WERI-Rb-1 (cell line): Measurements from ENCODE around the gene ACTRT2.

Experiments used
- DNase-seq: peaks from one replicate; pipeline ENCODE4 v3.0.0-alpha.2; 2020
- H3K27ac ChIP-seq: fragments of 250-450 bp; sonication (Bioruptor Pico); 2 replicates; pipeline ENCODE4 v1.5.1; 2020; ENCODE audit warnings: mild to moderate bottlenecking, moderate library complexity
- H3K27me3 ChIP-seq: fragments of 250-450 bp; sonication (Bioruptor Pico); 2 replicates; pipeline ENCODE4 v1.5.1; 2021; ENCODE audit warnings: mild to moderate bottlenecking, low read depth, moderate library complexity; ENCODE audit not compliant: insufficient read depth, severe bottlenecking
- H3K36me3 ChIP-seq: fragments of 250-450 bp; sonication (Bioruptor Pico); 2 replicates; pipeline ENCODE4 v1.5.1; 2020; ENCODE audit warnings: mild to moderate bottlenecking, moderate library complexity
- H3K4me3 ChIP-seq: 2 replicates; pipeline ENCODE4 v1.5.1; 2011; ENCODE audit warnings: low read depth, mild to moderate bottlenecking, control low read depth, low read length
- H3K9me3 ChIP-seq: fragments of 250-450 bp; sonication (Bioruptor Pico); 2 replicates; pipeline ENCODE4 v1.5.1; 2021; ENCODE audit warnings: mild to moderate bottlenecking, moderate library complexity; ENCODE audit not compliant: severe bottlenecking
- TF ChIP-seq, protein P1 (sequence below): IDR thresholded peaks from 2 replicates; pipeline ENCODE4 v1.5.1; 2011; ENCODE audit warnings: low read depth, mild to moderate bottlenecking, control low read depth, inconsistent platforms, low read length

The ACTRT2 gene

DNA sequence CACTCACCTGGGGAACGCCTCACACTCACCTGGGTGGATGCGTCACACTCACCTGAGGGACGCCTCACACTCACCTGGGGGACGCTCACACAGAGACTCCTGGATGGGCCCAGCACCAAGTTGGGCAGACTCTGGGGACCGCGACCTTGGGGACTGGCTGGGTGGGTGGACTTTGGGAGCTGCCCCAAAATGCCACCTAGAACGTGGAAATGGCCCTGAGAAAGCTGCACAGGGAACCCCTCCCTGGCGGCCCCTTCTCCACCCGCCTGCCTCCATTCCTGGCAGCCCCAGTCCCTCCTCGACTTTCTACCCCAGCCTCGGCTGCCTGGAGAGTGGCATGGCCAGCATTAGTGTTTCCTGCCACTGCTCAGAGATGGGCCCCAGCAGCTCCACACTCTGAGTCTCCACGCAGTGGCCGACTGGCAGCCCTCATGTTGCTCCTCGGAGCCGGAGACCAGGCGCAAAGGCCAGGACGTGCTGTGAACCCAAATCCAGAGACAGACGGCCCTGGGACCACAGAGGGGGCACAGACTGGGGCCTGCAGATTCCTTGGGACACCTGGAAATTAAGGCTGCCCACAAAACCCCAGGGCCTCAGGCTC is 46.5 kb upstream of the ACTRT2 start:
- TF ChIP-seq, protein P1, sequence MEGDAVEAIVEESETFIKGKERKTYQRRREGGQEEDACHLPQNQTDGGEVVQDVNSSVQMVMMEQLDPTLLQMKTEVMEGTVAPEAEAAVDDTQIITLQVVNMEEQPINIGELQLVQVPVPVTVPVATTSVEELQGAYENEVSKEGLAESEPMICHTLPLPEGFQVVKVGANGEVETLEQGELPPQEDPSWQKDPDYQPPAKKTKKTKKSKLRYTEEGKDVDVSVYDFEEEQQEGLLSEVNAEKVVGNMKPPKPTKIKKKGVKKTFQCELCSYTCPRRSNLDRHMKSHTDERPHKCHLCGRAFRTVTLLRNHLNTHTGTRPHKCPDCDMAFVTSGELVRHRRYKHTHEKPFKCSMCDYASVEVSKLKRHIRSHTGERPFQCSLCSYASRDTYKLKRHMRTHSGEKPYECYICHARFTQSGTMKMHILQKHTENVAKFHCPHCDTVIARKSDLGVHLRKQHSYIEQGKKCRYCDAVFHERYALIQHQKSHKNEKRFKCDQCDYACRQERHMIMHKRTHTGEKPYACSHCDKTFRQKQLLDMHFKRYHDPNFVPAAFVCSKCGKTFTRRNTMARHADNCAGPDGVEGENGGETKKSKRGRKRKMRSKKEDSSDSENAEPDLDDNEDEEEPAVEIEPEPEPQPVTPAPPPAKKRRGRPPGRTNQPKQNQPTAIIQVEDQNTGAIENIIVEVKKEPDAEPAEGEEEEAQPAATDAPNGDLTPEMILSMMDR, result no peak
- Histone ChIP-seq H3K4me3 (no peak overlapping the region), H3K9me3 (no peaks in the 10 kb centered on the region), H3K27me3 (no peaks in the 10 kb centered on the region), H3K27ac (no peak overlapping the region), H3K36me3 (no peaks in the 10 kb centered on the region)
- no peak for DNase-seq

DNA sequence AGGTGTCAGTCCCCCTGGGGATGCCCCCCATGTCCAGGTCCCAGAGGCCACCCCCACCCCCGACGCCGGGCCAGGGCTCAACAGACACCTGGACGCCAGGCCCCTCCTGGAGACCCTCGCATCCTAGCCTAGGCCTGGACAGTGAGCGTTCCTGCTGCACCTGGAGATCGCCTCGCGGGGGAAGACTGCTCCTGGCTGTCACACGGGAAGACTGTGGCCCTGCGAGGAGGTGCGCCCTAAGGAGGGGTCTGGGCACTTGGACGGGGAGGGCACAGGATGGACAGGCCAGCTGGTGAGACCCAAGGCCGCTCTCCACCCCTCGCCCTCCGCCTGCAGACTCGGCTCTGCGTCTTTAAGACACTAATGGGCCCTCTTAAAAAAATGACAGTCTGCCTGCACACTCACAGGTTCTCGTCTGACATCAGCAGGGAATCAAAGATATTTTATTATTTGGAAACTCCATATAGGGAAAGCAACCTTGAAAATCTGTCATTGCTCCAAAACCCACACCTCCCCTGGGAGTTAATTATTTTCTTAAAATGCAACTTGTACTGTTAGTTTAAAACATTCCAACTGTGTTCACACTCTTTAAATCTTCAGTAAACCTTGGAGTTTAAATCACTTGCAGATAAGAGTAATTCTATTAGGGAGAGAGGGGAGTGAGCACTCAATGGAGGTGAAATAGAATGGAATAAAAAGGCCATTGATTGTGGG is 45.6 kb upstream of the ACTRT2 start:
- TF ChIP-seq, protein P1, result no peak
- Histone ChIP-seq H3K4me3 (no peak overlapping the region), H3K27me3 (no peaks in the 10 kb centered on the region), H3K9me3 (no peaks in the 10 kb centered on the region), H3K36me3 (no peaks in the 10 kb centered on the region), H3K27ac (no peak overlapping the region)
- DNase-seq, result no peak

DNA sequence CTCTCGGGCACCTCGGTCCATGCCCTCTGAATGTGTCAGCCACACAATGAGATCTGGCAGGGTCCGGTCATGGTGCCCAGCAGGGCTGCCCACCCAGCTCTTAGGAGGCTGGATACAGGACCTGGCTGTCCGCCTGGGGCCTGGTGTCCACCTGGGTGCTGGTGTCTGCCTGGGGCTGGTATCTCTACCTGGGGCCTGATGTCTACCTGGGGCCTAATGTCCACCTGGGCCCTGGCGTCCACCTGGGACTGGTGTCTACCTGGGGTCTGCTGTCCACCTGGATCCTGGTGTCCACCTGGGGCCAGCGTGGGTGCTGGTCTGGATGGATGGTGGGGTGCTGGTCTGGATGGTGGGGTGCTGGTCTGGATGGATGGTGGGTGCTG is 45.1 kb upstream of the ACTRT2 start:
- no peak for DNase-seq
- Histone ChIP-seq H3K27ac (no peak overlapping the region), H3K4me3 (no peak overlapping the region), H3K27me3 (no peaks in the 10 kb centered on the region), H3K36me3 (no peaks in the 10 kb centered on the region), H3K9me3 (no peaks in the 10 kb centered on the region)
- TF ChIP-seq, protein P1, result no peak

DNA sequence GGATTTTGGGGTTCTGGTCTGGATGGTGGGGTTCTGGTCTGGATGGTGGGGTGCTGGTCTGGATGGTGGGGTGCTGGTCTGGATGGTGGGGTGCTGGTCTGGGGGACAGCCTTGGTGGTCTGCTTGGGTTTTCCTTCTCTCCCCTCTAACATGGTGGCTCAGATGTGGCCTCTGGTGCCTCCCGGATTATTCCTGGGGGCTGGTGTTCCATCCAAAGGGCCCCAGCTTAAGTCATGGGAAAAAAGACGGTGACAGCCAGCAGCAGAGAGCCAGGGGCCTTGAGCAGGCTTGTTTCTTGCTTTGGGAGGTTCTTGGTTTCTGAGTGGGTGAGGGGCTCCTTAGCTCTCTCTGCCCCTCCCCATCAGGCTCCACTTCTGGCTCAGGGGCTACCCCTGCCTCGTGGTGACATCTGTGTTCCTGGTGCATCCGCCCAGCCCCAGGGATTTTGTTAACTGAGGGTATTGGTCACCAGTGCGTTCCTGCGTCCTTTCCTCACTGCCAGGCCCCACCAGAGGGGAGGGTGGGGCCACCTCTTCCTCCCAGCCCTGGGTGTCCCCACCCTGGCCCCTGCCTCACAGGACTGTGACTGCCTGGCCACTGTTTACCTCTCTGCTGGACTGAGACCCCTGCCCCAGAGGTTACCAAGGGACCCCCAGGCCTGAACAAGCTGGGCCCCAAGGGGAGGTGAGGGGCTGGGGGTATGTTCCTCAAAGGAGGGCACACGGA is 43.2 kb upstream of the ACTRT2 start:
- Histone ChIP-seq H3K27ac (no peak overlapping the region), H3K27me3 (no peaks in the 10 kb centered on the region), H3K36me3 (no peaks in the 10 kb centered on the region), H3K4me3 (no peak overlapping the region), H3K9me3 (no peaks in the 10 kb centered on the region)
- DNase-seq, result no peak
- TF ChIP-seq, protein P1, result no peak

DNA sequence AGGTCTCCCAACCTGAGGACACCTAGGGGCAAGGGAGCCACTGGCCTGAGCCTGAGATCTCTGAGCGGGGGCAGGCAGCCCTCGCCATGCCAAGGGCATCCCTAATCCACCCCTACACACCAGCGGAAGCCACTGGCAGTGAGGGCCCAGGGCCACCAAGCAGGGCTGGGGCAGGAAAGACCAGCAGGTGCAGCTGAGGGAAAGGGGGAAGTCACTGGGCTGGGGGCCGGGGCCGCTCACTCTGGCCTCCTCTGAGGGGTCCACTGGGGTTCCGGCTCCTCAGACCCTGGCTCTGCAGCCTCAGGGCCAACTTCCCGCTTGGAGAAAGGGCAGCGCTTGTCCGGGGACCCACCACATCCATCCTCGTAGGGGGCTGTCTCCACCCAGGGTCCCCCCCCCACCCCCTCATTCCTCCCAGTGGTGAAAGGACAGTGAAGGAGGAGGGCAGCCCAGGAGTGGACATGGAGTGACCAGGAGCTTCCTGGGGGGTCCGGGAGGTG is 42.5 kb upstream of the ACTRT2 start:
- no peak for DNase-seq
- no peaks in the 10 kb centered on the region for H3K9me3 ChIP-seq
- TF ChIP-seq, protein P1, result no peak
- no peaks in the 10 kb centered on the region for H3K36me3 ChIP-seq
- H3K4me3 ChIP-seq, result no peak overlapping the region
- H3K27ac ChIP-seq, result no peak overlapping the region
- H3K27me3 ChIP-seq, result no peaks in the 10 kb centered on the region
